ENCODE data around the gene CLCNKA.
"Not testable (repeated sequence)": the region's sequence is repeated elsewhere in the genome, so short reads cannot be mapped to it uniquely, and the experiment has no call there.

CLCNKA gene

GRCh38 chr1:15997637-15998280 is 24.1 kb upstream of the CLCNKA start:
- no peak for DNase-seq

- no peak for DNase-seq
Measured at GRCh38 chr1:15998929-15999328, 22.9 kb upstream of the CLCNKA start.

- DNase-seq: not testable (repeated sequence)
Measured at GRCh38 chr1:16001274-16001673, 20.6 kb upstream of the CLCNKA start.

GRCh38 chr1:16005597-16005996 is 16.2 kb upstream of the CLCNKA start:
- DNase-seq: no peak

- DNase-seq: no peak
Measured at GRCh38 chr1:16006010-16006409, 15.8 kb upstream of the CLCNKA start.

GRCh38 chr1:16006552-16007485 is 15.0 kb upstream of the CLCNKA start:
- DNase-seq: no peak

- no peak for DNase-seq
Measured at GRCh38 chr1:16007671-16008341, 14.0 kb upstream of the CLCNKA start.

- DNase-seq: no peak
Measured at GRCh38 chr1:16009030-16009460, 12.8 kb upstream of the CLCNKA start.

- no peak for DNase-seq
Measured at GRCh38 chr1:16009678-16010077, 12.2 kb upstream of the CLCNKA start.

- DNase-seq: no peak
Measured at GRCh38 chr1:16010837-16011236, 11.0 kb upstream of the CLCNKA start.

- DNase-seq: no peak
Measured at GRCh38 chr1:16011936-16012589, 9.8 kb upstream of the CLCNKA start.

- DNase-seq: peak; percentile 5
Measured at GRCh38 chr1:16012590-16013219, 9.1 kb upstream of the CLCNKA start.

GRCh38 chr1:16013220-16013907 is 8.5 kb upstream of the CLCNKA start:
- DNase-seq: no peak

- DNase-seq: no peak
Measured at GRCh38 chr1:16013908-16014258, 8.0 kb upstream of the CLCNKA start.

- DNase-seq: no peak
Measured at GRCh38 chr1:16014509-16015482, 7.0 kb upstream of the CLCNKA start.

GRCh38 chr1:16015491-16015890 is 6.3 kb upstream of the CLCNKA start:
- DNase-seq: no peak

GRCh38 chr1:16015960-16016901 is 5.6 kb upstream of the CLCNKA start:
- DNase-seq: no peak

- no peak for DNase-seq
Measured at GRCh38 chr1:16017076-16017460, 4.8 kb upstream of the CLCNKA start.

GRCh38 chr1:16017461-16018303 is 4.2 kb upstream of the CLCNKA start, which contains the start of gene HSPB7:
HSPB7 (minus strand) TSS chr1:16018043; CDS start chr1:16017963, 80 bp downstream.
- DNase-seq: no peak
